D721Med (cell line): ENCODE measurements around the gene RNF113A.
A peak's percentile ranks its signal among the peaks of the same experiment; 100 is the strongest.

Experiments
- DNase-seq: peaks from one replicate; pipeline ENCODE4 v3.0.0; 2011; ENCODE audit warnings: low spot score; ENCODE audit not compliant: insufficient read length
- FAIRE-seq: peaks from 2 replicates; lab custom pipeline; 2011; peaks lifted over from hg19 to GRCh38; lab: Jason Lieb, UNC
- TF ChIP-seq, protein P1 (sequence below): IDR thresholded peaks from 2 replicates; pipeline ENCODE4 v1.5.1; 2012; ENCODE audit warnings: mild to moderate bottlenecking, control low read depth; ENCODE audit not compliant: insufficient read depth; ENCODE audit errors: missing control alignments

Gene RNF113A

GRCh38 chrX:119871599-119872395 lies at the start of gene RNF113A, which contains the start of gene NDUFA1:
Gene RNF113A (minus strand): TSS chrX:119871733. CDS start chrX:119871613, 120 bp downstream.
Gene NDUFA1 (plus strand): TSS chrX:119871832. CDS start chrX:119871912, 80 bp downstream.
- DNase-seq, result peak; percentile 48
- FAIRE-seq, result no peak
- TF ChIP-seq, protein P1, sequence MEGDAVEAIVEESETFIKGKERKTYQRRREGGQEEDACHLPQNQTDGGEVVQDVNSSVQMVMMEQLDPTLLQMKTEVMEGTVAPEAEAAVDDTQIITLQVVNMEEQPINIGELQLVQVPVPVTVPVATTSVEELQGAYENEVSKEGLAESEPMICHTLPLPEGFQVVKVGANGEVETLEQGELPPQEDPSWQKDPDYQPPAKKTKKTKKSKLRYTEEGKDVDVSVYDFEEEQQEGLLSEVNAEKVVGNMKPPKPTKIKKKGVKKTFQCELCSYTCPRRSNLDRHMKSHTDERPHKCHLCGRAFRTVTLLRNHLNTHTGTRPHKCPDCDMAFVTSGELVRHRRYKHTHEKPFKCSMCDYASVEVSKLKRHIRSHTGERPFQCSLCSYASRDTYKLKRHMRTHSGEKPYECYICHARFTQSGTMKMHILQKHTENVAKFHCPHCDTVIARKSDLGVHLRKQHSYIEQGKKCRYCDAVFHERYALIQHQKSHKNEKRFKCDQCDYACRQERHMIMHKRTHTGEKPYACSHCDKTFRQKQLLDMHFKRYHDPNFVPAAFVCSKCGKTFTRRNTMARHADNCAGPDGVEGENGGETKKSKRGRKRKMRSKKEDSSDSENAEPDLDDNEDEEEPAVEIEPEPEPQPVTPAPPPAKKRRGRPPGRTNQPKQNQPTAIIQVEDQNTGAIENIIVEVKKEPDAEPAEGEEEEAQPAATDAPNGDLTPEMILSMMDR, result no peak

GRCh38 chrX:119919835-119920585 lies 48.5 kb upstream of the RNF113A start:
- DNase-seq, result no peak
- no peak for FAIRE-seq
- TF ChIP-seq, protein P1, result no peak

DNA sequence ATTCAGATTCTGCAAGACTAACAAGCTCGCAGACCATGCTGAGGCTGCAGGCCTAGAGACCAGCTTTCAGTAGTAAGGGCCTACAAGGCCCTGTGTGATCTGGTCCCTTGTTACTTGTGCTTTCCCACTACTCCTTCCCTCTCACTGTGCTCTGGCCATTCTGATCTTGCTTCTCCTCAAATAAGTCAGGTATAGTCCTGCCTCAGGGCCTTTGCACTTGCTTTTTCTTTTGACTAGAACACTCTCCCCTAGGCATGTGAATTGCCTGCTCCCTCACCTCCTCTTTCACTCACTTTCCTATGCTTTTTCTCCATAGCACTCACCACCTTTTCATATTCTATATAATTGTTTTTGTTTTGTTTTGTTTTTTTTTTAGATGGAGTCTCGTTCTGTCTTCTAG lies 46.3 kb upstream of the RNF113A start:
- DNase-seq (no peak), FAIRE-seq (no peak)
- TF ChIP-seq, protein P1, result no peak

GRCh38 chrX:119916310-119916709 lies 44.8 kb upstream of the RNF113A start:
- TF ChIP-seq, protein P1, result no peak
- FAIRE-seq, result no peak

DNA sequence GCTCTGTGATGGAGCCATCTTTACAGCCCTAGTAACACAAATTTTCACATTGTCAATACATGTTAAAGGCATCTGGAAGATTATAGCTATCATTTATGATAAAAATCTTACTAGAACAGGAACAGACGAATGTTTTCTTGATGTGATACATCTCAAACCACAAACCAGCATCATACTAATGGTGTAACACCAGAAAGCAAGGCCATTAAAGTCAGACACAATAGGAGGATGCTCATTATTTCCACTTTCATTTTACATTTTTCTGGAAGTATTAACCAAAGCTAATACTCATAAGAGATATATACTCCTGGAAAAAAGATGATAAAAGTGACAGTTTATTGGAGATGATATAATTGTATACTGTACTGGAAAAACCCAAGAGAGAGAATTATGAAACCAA lies 29.4 kb upstream of the RNF113A start:
- TF ChIP-seq, protein P1, result no peak
- DNase-seq (no peak), FAIRE-seq (no peak)

More at GRCh38 chrX:119916310-119916709, 44.8 kb upstream of the RNF113A start:
- no peak for DNase-seq

DNA sequence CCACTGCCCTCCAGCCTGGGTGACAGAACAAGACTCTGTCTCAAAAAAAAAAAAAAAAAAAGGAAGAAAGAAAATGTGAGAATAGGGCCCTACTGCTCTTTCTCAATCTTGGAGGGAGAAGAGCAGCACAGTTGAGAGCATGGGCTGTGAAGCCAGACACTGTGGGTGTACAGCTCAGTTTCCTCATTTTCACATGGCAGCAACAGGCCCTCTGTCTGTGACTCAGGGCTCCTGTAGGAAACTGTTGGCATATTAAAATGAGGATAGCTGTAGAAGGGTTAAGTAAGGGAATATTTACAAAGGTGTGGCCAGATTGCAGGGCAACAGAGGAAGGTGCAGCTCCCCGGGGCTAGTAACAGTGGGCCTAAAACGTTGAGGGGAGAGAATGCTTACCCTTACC lies 27.6 kb upstream of the RNF113A start:
- no peak for DNase-seq
- TF ChIP-seq, protein P1, result no peak
- FAIRE-seq, result no peak
